GM19395 (cell line): ENCODE measurements around the gene RBMS3.

Experiments
- ATAC-seq: cut with Tn5 transposase; IDR thresholded peaks from one replicate; pipeline ENCODE4 v1.9.1; 2021; ENCODE audit warnings: mild to moderate bottlenecking, moderate library complexity; ENCODE audit not compliant: unreplicated experiment

RBMS3 gene

GRCh38 chr3:29850641-29851040, 569.8 kb downstream of the RBMS3 start:
- ATAC-seq: no peak

- ATAC-seq: no peak
These were observed 571.9 kb downstream of the RBMS3 start for GRCh38 chr3:29852767-29853166.

GRCh38 chr3:29853841-29854397, 573.0 kb downstream of the RBMS3 start:
- no peak for ATAC-seq

DNA sequence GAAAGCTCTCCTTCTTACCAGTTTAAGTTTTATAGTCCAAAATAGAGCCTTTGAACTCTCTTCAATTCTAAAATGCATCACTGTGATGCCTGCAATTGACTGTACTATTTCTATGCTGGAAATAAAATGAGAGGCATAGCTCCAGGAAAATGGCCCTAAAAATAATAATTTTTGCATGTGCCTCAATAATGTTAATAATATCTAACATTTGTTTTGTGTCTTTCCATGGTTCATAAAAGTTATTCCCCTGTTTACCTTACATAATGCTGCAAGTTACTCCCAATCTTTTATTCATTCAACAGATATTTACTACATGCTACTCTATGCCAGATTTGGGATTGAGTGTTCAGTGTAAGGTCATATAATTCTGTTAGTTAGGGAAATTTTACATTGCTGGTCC, 574.0 kb downstream of the RBMS3 start:
- no peak for ATAC-seq

GRCh38 chr3:29859726-29860270, 578.9 kb downstream of the RBMS3 start:
- no peak for ATAC-seq

GRCh38 chr3:29864809-29865208, 583.9 kb downstream of the RBMS3 start:
- no peak for ATAC-seq

- no peak for ATAC-seq
These were observed 587.8 kb downstream of the RBMS3 start for GRCh38 chr3:29868543-29869101.

- no peak for ATAC-seq
These were observed 589.3 kb downstream of the RBMS3 start for GRCh38 chr3:29870136-29870535.

GRCh38 chr3:29871087-29871486, 590.2 kb downstream of the RBMS3 start:
- no peak for ATAC-seq

GRCh38 chr3:29880809-29881208, 599.9 kb downstream of the RBMS3 start:
- no peak for ATAC-seq

- no peak for ATAC-seq
These were observed 606.6 kb downstream of the RBMS3 start for GRCh38 chr3:29887451-29887850.

DNA sequence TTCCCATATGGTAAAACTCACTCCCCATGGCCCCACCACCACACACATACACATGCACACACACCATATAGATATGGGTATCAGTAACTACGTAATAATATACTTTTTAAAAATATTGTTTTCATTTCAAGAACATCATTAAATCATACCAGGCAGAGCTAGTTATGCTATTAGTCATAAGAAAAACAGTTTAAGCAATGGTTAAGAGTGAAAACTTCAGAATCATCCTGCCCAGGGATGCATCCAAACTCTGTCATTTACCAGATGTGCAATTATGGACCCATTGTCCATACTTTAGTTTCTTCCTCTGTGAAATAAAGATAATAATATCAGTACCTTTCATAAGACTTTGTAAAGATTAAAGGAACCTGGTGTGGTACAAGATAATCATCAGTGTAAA, 608.3 kb downstream of the RBMS3 start:
- ATAC-seq: no peak

DNA sequence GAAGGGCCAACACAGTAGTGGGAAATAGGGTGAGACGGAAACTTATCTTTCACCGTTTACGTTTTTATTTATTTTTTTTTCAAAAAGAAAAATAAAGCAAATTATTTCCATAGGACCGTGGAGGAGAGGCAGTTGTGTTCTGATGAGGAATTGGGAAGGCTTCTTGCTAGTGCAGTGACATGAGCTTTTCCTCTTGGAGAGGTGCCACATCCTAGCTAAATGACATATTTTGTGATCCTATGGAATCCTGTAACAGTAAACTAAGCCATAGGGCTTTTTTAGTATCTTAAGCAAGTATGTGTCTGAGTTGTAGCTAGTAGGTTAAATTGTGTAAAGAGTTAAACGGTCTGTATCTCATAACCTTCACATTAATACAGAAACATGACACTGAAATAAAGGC, 609.9 kb downstream of the RBMS3 start:
- ATAC-seq: no peak

- no peak for ATAC-seq
These were observed 612.2 kb downstream of the RBMS3 start for GRCh38 chr3:29892976-29893554.

DNA sequence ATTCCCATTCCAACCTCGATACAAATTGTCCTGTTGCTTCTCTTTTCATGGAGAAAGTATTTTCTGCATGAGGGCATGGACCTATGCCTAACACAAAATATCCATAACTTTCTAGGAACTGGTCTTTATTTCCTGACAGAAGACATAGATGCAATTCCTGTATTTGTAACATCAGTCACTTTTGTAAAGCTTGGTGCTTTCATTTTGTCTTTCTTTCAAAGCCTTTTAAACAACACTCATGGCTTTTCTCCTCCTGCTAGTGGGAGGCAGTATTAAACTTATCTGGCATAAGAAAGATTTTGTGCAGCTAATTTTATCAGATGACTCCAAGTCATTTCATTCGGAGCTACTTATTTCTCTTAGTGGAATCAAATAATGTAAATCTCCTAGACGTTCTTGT, 616.0 kb downstream of the RBMS3 start:
- ATAC-seq: no peak

DNA sequence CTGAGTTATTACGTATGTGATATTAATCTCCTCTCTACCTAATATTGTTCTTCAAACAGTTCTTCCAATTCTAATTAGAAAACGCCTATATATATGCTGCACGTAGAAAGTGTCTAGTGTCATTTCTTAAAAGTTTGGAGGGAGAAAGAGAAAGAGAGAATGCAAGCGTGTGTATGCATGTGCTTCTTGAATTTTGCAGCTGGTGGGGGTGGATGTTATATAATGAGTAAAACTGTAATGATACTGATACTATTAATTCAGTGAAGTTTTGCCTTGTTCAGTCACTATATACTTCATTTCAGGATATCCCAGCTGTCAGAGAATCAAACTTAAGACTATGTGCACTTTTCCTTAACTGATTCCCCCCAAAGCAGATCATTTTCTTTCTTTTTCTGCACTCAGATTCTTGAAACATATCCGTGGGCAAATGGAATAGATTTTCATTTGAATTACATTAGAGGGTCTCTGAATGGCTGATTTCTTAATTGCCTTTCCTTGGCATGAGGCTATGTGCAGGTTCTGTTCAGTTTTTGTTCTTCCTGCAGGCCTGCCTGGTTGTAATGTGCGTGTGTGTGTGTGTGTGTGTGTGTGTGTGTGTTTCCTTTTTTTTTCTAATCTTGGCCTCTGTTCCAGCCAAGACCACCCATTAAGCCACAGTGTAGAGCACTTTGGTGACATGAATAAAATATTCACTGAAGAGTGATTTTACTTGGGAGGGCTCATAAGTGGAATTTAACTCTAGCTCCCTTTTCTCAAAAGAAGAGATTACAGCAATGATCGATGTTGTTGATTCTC, 617.5 kb downstream of the RBMS3 start:
- no peak for ATAC-seq

GRCh38 chr3:29899021-29899420, 618.1 kb downstream of the RBMS3 start:
- no peak for ATAC-seq

GRCh38 chr3:29901097-29901496, 620.2 kb downstream of the RBMS3 start:
- ATAC-seq: no peak

DNA sequence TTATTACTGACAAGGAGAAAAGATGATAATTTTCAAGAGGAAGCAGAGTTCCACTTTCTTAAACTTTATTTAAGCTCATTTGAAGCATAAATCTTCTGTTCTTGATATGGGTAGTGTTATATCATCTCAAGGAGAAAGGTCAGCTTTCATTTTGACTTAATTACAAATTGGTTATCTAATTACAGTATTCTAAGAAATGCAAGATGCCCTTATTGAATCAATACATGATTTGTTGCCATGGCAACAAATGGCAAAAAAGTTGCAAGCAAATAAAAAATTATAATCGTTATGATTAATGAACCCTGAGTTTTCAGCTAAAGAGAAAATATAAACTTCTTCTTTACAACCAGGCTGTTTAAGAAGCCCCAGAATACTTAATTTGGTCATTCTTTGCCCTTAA, 622.7 kb downstream of the RBMS3 start:
- no peak for ATAC-seq

- no peak for ATAC-seq
These were observed 626.0 kb downstream of the RBMS3 start for GRCh38 chr3:29906906-29907305.

DNA sequence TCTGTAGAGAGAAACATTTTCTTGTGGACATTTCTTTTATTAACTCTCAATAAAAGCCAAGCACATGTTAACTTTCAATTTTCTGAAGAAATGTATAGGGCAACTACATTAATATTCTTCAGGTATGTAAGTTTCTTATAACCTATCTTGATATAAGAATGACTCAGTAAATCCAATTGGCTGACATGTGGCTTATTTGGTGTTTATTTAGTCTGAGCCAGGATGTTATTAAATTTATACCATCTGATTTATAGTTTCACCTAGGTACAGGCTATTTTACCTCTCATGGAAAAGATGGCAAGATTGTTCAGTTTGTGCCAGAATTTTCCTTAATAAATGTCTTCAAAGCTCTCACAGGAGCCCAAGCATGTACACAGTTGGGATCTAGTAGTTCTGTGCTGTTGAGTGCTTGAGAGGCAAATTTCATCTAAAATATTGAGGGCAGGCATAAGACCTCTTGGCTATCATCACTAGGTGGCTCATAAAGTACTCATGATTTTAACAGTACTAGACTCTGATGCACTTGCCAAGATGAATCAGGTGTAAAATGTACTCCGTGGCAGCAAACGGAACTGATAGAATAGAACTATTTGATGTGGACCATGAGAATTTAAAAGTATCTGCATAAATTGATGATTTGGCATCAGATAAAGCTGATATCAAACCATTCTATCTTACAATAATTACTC, 631.9 kb downstream of the RBMS3 start:
- no peak for ATAC-seq
